C4-2B (cell line): Measurements from ENCODE around the gene ADAMTS16.

Experiments used
- H3K27ac ChIP-seq: fragments of 450-650 bp; 2 replicates; pipeline ENCODE4 v1.5.1; 2017
- CTCF ChIP-seq: fragments of 450-650 bp; conservative IDR thresholded peaks from 2 replicates; pipeline ENCODE4 v1.5.1; 2017; ENCODE audit warnings: mild to moderate bottlenecking
- ZFX ChIP-seq: fragments of 450-650 bp; IDR thresholded peaks from 2 replicates; pipeline ENCODE4 v1.6.1; 2017

Gene ADAMTS16

GRCh38 chr5:5327126-5327525, 187.0 kb downstream of the ADAMTS16 start:
- no peak for TF ChIP-seq ZFX
- no peak for TF ChIP-seq CTCF
- H3K27ac ChIP-seq: no peak overlapping the region

- H3K27ac ChIP-seq: no peak overlapping the region
- TF ChIP-seq CTCF (no peak), ZFX (no peak)
These were observed 190.8 kb downstream of the ADAMTS16 start for GRCh38 chr5:5330728-5331452.

DNA sequence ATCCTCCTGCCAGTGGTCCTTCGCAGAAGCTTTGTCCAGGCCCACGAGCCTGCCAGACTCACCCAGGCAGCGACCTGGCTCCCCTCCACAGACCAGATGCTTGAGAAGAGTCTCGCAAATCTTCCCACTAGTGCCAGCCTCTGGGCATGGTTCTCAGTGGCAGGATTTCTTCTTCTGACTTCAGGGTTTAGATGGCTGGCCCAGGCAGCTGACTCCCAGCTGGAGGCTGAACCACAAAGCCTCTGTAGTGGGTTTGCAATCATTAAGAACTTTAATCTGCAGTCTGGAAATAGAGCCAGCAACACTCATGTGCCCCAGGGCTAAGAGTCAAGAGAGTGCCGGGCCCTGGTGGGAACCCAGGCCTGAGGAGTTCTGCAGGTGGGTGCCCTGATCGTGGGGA, 191.7 kb downstream of the ADAMTS16 start:
- H3K27ac ChIP-seq: no peak overlapping the region
- no peak for TF ChIP-seq CTCF
- no peak for TF ChIP-seq ZFX

- no peak overlapping the region for H3K27ac ChIP-seq
- TF ChIP-seq CTCF: no peak
- no peak for TF ChIP-seq ZFX
These were observed 192.2 kb downstream of the ADAMTS16 start for GRCh38 chr5:5332287-5332686.

DNA sequence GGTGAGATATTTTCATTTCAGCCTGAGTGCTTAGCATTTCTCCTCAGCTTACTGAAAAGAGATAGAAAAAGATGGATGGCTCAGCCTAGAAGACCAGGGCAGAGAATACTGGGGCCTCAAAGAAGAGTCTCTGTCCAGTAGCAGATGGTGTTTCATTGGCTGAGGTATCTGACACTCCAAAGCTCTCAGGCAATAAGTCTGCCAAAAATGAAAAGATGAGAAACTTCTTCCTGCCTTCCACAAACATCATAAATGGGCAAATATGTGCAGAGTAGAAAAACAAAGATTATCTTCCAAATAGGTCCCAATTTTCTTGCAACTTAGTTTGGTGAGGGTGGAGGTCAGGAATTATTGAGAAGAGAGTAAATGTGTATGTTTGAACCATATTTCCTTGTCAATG, 195.0 kb downstream of the ADAMTS16 start:
- TF ChIP-seq CTCF (no peak), ZFX (no peak)
- no peak overlapping the region for H3K27ac ChIP-seq

- no peak overlapping the region for H3K27ac ChIP-seq
- TF ChIP-seq CTCF (no peak), ZFX (no peak)
These were observed 195.7 kb downstream of the ADAMTS16 start for GRCh38 chr5:5335700-5336264.

DNA sequence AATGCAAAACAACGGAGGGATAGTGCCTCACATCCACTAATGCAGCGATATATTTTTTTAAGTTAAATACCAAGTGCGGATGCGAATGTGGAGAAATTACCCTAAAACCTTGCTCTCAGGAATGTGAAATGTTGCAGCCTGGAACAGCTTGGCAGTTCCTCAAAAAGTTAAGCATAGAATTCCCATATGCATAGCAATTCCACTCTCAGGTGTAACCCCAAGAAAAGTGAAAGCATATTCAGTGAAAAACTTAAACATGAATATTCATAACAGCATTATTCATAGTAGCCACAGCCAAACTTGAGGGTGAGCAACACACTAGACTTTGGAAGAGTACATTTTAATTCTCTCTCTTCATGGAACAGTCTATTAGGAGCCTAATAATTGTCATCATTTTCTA, 199.1 kb downstream of the ADAMTS16 start:
- TF ChIP-seq ZFX (no peak), CTCF (no peak)
- H3K27ac ChIP-seq: no peak overlapping the region
